Measurements from ENCODE around the gene BASP1.
"Not testable (repeated sequence)": the region's sequence is repeated elsewhere in the genome, so short reads cannot be mapped to it uniquely, and the experiment has no call there.

BASP1 gene

DNA sequence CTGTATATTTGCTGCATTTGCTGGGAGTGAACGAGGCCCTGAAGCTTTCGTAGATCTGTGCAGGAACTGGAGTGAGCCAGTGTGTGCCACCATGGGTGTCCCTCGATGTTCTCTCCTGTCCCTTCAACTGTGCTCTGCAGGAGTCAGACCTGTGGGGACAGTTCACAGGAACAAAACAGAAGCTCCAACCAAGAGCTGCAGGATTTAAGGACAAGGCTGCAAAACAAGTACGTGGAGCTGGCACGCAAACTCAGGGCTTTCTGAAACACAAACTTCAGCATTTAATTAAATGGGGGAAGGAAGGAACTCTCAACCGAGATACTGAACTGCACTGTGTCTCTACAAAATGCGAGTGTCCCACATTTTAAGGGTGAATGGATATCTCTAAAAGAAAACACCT is 24.2 kb downstream of the BASP1 start:
- no peak for TF ChIP-seq CTCF (conservative IDR thresholded peaks at IDR 0.05)
- no peak overlapping the region for H3K27ac ChIP-seq

GRCh38 chr5:17243287-17244063 is 26.0 kb downstream of the BASP1 start:
- H3K27ac ChIP-seq: no peak overlapping the region
- no peak for TF ChIP-seq CTCF (conservative IDR thresholded peaks at IDR 0.05)

- no peak overlapping the region for H3K27ac ChIP-seq
- TF ChIP-seq CTCF (conservative IDR thresholded peaks at IDR 0.05): no peak
Measured at GRCh38 chr5:17249029-17249634, 31.7 kb downstream of the BASP1 start.

DNA sequence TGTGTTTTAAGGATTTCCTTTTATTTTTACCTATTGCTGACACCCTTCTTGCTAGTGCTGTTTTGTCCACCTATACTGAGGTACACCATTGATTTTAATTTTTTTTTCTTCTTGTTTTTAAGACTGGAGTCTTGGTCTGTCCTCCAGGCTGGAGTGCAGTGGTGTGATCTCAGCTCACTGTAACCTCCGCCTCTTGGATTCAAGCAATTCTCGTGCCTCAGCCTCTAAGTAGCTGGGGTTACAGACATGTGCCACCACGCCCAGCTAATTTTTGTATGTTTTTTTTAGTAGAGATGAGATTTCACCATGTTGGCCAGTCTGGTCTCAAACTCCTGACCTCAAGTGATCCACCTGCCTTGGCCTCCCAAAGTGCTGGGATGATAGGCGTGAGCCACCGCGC is 32.4 kb downstream of the BASP1 start:
- not testable (repeated sequence) for H3K27ac ChIP-seq

DNA sequence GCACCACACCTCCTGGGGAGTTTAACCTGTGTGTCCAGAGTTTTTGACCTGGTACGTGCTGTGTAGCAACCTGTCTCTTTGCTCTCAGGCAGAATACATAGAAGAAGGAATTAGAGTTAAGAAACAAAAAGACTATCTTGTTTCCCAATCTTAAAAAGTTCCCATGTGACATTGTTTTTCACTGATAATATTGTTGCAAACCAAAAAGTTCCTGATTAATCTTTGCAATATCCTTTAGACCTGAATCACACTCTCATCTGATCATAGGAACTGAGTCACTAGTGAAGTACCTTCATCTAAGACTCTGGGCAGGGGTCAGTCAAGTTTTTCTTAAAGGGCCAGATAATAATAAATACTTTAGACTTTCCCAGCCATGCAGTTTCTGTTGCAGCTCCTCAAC is 35.1 kb downstream of the BASP1 start:
- no peak for TF ChIP-seq CTCF (conservative IDR thresholded peaks at IDR 0.05)
- no peak overlapping the region for H3K27ac ChIP-seq

- TF ChIP-seq CTCF (conservative IDR thresholded peaks at IDR 0.05): no peak
- H3K27ac ChIP-seq: no peak overlapping the region
Measured at GRCh38 chr5:17255471-17256021, 38.1 kb downstream of the BASP1 start.

GRCh38 chr5:17256171-17256570 is 38.7 kb downstream of the BASP1 start:
- H3K27ac ChIP-seq: no peak overlapping the region
- no peak for TF ChIP-seq CTCF (conservative IDR thresholded peaks at IDR 0.05)

- H3K27ac ChIP-seq: no peak overlapping the region
- TF ChIP-seq CTCF (conservative IDR thresholded peaks at IDR 0.05): no peak
Measured at GRCh38 chr5:17256839-17257238, 39.4 kb downstream of the BASP1 start.

Data from VCaP (cell line).